Measurements from ENCODE around the gene UTP15. TPM values are rescaled to one million over a fixed set of nuclear protein-coding genes. Genes with fewer than 3 reads are reported as not detected.

The UTP15 gene
- polyA plus RNA-seq, 1 of the 3 experiments (the other 2 are of a cell fraction): 10.2 TPM

GRCh38 chr5:73552642-73553041 lies 12.9 kb upstream of the UTP15 start:
- TF ChIP-seq CTCF (IDR thresholded peaks at IDR 0.05) (no peak), TEAD4 (IDR thresholded peaks at IDR 0.05; ENCODE audit: borderline replicate concordance, insufficient read depth) (no peak), TCF12 (IDR thresholded peaks at IDR 0.05) (no peak), GABPA (IDR thresholded peaks at IDR 0.05; ENCODE audit: low read depth) (no peak), FOSL2 (IDR thresholded peaks at IDR 0.05; ENCODE audit: borderline replicate concordance, low read depth) (no peak), JUND (IDR thresholded peaks at IDR 0.05) (no peak), CHD2 (IDR thresholded peaks at IDR 0.05; ENCODE audit: low read length, partially characterized antibody) (no peak), RFX5 (IDR thresholded peaks at IDR 0.05; ENCODE audit: low read length) (no peak), YY1 (IDR thresholded peaks at IDR 0.05; ENCODE audit: low read depth) (no peak), MEF2A (IDR thresholded peaks at IDR 0.05; ENCODE audit: borderline replicate concordance, low read depth) (no peak)
- TF ChIP-seq, protein P1, sequence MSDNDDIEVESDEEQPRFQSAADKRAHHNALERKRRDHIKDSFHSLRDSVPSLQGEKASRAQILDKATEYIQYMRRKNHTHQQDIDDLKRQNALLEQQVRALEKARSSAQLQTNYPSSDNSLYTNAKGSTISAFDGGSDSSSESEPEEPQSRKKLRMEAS (IDR thresholded peaks at IDR 0.05; ENCODE audit: low read depth): no peak
- TF ChIP-seq, protein P2, sequence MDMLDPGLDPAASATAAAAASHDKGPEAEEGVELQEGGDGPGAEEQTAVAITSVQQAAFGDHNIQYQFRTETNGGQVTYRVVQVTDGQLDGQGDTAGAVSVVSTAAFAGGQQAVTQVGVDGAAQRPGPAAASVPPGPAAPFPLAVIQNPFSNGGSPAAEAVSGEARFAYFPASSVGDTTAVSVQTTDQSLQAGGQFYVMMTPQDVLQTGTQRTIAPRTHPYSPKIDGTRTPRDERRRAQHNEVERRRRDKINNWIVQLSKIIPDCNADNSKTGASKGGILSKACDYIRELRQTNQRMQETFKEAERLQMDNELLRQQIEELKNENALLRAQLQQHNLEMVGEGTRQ (IDR thresholded peaks at IDR 0.05; ENCODE audit: borderline replicate concordance, low read depth, low read length): no peak
- TF ChIP-seq, protein P3, sequence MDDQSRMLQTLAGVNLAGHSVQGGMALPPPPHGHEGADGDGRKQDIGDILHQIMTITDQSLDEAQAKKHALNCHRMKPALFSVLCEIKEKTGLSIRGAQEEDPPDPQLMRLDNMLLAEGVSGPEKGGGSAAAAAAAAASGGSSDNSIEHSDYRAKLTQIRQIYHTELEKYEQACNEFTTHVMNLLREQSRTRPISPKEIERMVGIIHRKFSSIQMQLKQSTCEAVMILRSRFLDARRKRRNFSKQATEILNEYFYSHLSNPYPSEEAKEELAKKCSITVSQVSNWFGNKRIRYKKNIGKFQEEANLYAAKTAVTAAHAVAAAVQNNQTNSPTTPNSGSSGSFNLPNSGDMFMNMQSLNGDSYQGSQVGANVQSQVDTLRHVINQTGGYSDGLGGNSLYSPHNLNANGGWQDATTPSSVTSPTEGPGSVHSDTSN (IDR thresholded peaks at IDR 0.05): no peak
- H3K9ac ChIP-seq: no peak overlapping the region
- DNase-seq: no peak
- H3K27ac ChIP-seq (ENCODE audit: low read depth in 2 of 2, low read length in 1 of 2): no peak overlapping the region
- H3K36me3 ChIP-seq (replicated peaks in 1 of 2; ENCODE audit: control insufficient read depth in 1 of 2, insufficient read depth in 2 of 2, low read length in 1 of 2): peaks cover 39 to 44% of the 10 kb centered on the region in 2 experiments
- no peaks in the 10 kb centered on the region for H3K27me3 ChIP-seq (ENCODE audit: insufficient read depth)
- H3F3A ChIP-seq (replicated peaks; ENCODE audit: insufficient read depth): no peaks in the 10 kb centered on the region
- CTCF ChIA-PET: interaction anchor here (1.0 kb wide), 1 partner anchor 9 kb away, joined by 4 read pairs; no protein-coding TSS in a partner anchor
- no peaks in the 10 kb centered on the region for H3K9me3 ChIP-seq
- no peaks in the 10 kb centered on the region for H3K4me1 ChIP-seq (ENCODE audit: control insufficient read depth in 1 of 2, insufficient read depth in 2 of 2, low read depth in 1 of 2, low read length in 1 of 2)
- no peak overlapping the region for H2AFZ ChIP-seq (ENCODE audit: low read depth)
- no peaks in the 10 kb centered on the region for H3K79me2 ChIP-seq (ENCODE audit: insufficient read depth)
- POLR2A ChIA-PET: no interaction called here
- no peaks in the 10 kb centered on the region for H4K20me1 ChIP-seq (ENCODE audit: insufficient read depth)
- H3K4me3 ChIP-seq (ENCODE audit: low read depth in 2 of 2, low read length in 1 of 2): no peak overlapping the region
- no peaks in the 10 kb centered on the region for H3K9me2 ChIP-seq
- no peak overlapping the region for H3K4me2 ChIP-seq

GRCh38 chr5:73558950-73559349 lies 6.6 kb upstream of the UTP15 start:
- H3K4me2 ChIP-seq: no peak overlapping the region
- CTCF ChIA-PET: interaction anchor here (2.4 kb wide), 1 partner anchor 22 kb away, joined by 8 read pairs; no protein-coding TSS in a partner anchor

More at GRCh38 chr5:73558950-73559349, 6.6 kb upstream of the UTP15 start:
- H3K79me2 ChIP-seq (ENCODE audit: insufficient read depth): peaks cover 20% of the 10 kb centered on the region
- no peak overlapping the region for H2AFZ ChIP-seq (ENCODE audit: low read depth)
- no peaks in the 10 kb centered on the region for H3F3A ChIP-seq (replicated peaks; ENCODE audit: insufficient read depth)
- no peaks in the 10 kb centered on the region for H3K9me2 ChIP-seq
- H3K27me3 ChIP-seq (ENCODE audit: insufficient read depth): no peaks in the 10 kb centered on the region
- WGBS (ENCODE audit: low lambda C conversion rate): 88% methylated on average over 1 of the region's 1 CpG
- TF ChIP-seq, protein P3 (IDR thresholded peaks at IDR 0.05): no peak
- TF ChIP-seq SMC3 (IDR thresholded peaks at IDR 0.05; ENCODE audit: low read depth, low read length): no peak
- TF ChIP-seq, protein P4, sequence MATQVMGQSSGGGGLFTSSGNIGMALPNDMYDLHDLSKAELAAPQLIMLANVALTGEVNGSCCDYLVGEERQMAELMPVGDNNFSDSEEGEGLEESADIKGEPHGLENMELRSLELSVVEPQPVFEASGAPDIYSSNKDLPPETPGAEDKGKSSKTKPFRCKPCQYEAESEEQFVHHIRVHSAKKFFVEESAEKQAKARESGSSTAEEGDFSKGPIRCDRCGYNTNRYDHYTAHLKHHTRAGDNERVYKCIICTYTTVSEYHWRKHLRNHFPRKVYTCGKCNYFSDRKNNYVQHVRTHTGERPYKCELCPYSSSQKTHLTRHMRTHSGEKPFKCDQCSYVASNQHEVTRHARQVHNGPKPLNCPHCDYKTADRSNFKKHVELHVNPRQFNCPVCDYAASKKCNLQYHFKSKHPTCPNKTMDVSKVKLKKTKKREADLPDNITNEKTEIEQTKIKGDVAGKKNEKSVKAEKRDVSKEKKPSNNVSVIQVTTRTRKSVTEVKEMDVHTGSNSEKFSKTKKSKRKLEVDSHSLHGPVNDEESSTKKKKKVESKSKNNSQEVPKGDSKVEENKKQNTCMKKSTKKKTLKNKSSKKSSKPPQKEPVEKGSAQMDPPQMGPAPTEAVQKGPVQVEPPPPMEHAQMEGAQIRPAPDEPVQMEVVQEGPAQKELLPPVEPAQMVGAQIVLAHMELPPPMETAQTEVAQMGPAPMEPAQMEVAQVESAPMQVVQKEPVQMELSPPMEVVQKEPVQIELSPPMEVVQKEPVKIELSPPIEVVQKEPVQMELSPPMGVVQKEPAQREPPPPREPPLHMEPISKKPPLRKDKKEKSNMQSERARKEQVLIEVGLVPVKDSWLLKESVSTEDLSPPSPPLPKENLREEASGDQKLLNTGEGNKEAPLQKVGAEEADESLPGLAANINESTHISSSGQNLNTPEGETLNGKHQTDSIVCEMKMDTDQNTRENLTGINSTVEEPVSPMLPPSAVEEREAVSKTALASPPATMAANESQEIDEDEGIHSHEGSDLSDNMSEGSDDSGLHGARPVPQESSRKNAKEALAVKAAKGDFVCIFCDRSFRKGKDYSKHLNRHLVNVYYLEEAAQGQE (IDR thresholded peaks at IDR 0.05; ENCODE audit: low read depth, low read length): no peak
- TF ChIP-seq RFX5 (IDR thresholded peaks at IDR 0.05; ENCODE audit: low read length): no peak
- TF ChIP-seq USF1 (IDR thresholded peaks at IDR 0.05; ENCODE audit: borderline replicate concordance, low read depth): no peak
- no peak for TF ChIP-seq RCOR1 (IDR thresholded peaks at IDR 0.05; ENCODE audit: low read length)
- H3K9me3 ChIP-seq: no peaks in the 10 kb centered on the region
- H3K36me3 ChIP-seq (replicated peaks in 1 of 2; ENCODE audit: control insufficient read depth in 1 of 2, insufficient read depth in 2 of 2, low read length in 1 of 2): peaks cover 44 to 60% of the 10 kb centered on the region in 2 experiments
- POLR2A ChIA-PET: no interaction called here
- DNase-seq: no peak
- no peaks in the 10 kb centered on the region for H4K20me1 ChIP-seq (ENCODE audit: insufficient read depth)
- H3K9ac ChIP-seq: no peak overlapping the region
- no peak overlapping the region for H3K27ac ChIP-seq (ENCODE audit: low read depth in 2 of 2, low read length in 1 of 2)
- no peak overlapping the region for H3K4me3 ChIP-seq (ENCODE audit: low read depth in 2 of 2, low read length in 1 of 2)
- no peaks in the 10 kb centered on the region; a peak in 1 of 4 replicates for H3K4me1 ChIP-seq (ENCODE audit: control insufficient read depth in 1 of 2, insufficient read depth in 2 of 2, low read depth in 1 of 2, low read length in 1 of 2)
